Measurements from ENCODE around the gene LAMC2. TPM values are rescaled to one million over a fixed set of nuclear protein-coding genes. Genes with fewer than 3 reads are reported as not detected.

The LAMC2 gene
- total RNA-seq, 1 donor from 2014 or later, result 0.36 TPM

- peaks cover 28% of the 10 kb centered on the region for H3K4me1 Mint-ChIP-seq
- Histone ChIP-seq H3K27ac (no peak overlapping the region), H3K4me2 (no peak overlapping the region), H3F3A (ENCODE audit: low read depth) (peaks cover 24% of the 10 kb centered on the region), H3K4me3 (no peak overlapping the region), H4K20me1 (ENCODE audit: low read depth) (no peaks in the 10 kb centered on the region), H3K79me2 (ENCODE audit: low read depth) (no peaks in the 10 kb centered on the region), H3K4me1 (peaks cover 11% of the 10 kb centered on the region), H3K9ac (no peak overlapping the region), H3K9me3 (ENCODE audit: low read depth) (no peaks in the 10 kb centered on the region), H3K36me3 (no peaks in the 10 kb centered on the region), H3K27me3 (no peaks in the 10 kb centered on the region), H2AFZ (replicated peaks) (no peak overlapping the region)
- H3K36me3 Mint-ChIP-seq, result no peaks in the 10 kb centered on the region
- H3K9me3 Mint-ChIP-seq, result no peaks in the 10 kb centered on the region
- H3K4me3 Mint-ChIP-seq, result no peak overlapping the region
- no peak for TF ChIP-seq EZH2phosphoT487 (IDR thresholded peaks at IDR 0.05)
- TF ChIP-seq EZH2 (IDR thresholded peaks at IDR 0.05), result no peak
- TF ChIP-seq, protein P1, sequence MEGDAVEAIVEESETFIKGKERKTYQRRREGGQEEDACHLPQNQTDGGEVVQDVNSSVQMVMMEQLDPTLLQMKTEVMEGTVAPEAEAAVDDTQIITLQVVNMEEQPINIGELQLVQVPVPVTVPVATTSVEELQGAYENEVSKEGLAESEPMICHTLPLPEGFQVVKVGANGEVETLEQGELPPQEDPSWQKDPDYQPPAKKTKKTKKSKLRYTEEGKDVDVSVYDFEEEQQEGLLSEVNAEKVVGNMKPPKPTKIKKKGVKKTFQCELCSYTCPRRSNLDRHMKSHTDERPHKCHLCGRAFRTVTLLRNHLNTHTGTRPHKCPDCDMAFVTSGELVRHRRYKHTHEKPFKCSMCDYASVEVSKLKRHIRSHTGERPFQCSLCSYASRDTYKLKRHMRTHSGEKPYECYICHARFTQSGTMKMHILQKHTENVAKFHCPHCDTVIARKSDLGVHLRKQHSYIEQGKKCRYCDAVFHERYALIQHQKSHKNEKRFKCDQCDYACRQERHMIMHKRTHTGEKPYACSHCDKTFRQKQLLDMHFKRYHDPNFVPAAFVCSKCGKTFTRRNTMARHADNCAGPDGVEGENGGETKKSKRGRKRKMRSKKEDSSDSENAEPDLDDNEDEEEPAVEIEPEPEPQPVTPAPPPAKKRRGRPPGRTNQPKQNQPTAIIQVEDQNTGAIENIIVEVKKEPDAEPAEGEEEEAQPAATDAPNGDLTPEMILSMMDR (IDR thresholded peaks at IDR 0.05), result no peak
- peaks cover 2% of the 10 kb centered on the region for H3K27me3 Mint-ChIP-seq (ENCODE audit: insufficient read depth, low read depth)
- H3K27ac Mint-ChIP-seq, result no peak overlapping the region
- DNase-seq (ENCODE audit: low spot score), result no peak
These were observed 44.3 kb downstream of the LAMC2 start for GRCh38 chr1:183230413-183230812.

DNA sequence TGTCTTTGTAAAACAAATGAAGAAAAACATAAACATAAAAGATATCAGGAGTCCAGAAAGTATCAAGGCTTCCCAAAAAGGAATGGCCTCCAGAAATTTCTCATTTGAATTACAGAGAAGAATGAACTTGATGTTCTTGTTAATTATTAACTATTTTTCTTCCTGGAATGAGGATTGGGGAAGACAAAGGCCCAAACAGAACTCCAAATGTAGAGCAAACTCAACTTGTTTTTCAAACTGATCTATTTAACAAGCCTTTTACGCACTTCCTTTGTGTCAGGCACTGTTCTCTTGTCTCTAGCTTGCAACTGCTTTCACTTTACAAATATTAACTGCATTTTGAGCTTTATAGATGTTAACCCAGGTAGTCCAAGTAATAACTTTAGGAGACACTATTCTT is 45.5 kb downstream of the LAMC2 start:
- H3K4me2 ChIP-seq, result no peak overlapping the region
- H3K4me3 ChIP-seq, result no peak overlapping the region
- Mint-ChIP-seq H3K4me1 (peaks cover 37% of the 10 kb centered on the region), H3K27me3 (ENCODE audit: insufficient read depth, low read depth) (peaks cover 5% of the 10 kb centered on the region), H3K27ac (no peak overlapping the region), H3K36me3 (no peaks in the 10 kb centered on the region), H3K4me3 (no peak overlapping the region), H3K9me3 (no peaks in the 10 kb centered on the region)
- peaks cover 20% of the 10 kb centered on the region for H3K4me1 ChIP-seq
- no peaks in the 10 kb centered on the region for H4K20me1 ChIP-seq (ENCODE audit: low read depth)
- no peaks in the 10 kb centered on the region for H3K9me3 ChIP-seq (ENCODE audit: low read depth)
- no peaks in the 10 kb centered on the region for H3K79me2 ChIP-seq (ENCODE audit: low read depth)
- peaks cover 32% of the 10 kb centered on the region for H3F3A ChIP-seq (ENCODE audit: low read depth)
- no peak overlapping the region for H3K9ac ChIP-seq
- TF ChIP-seq, protein P1 (IDR thresholded peaks at IDR 0.05), result no peak
- TF ChIP-seq EZH2 (IDR thresholded peaks at IDR 0.05) (no peak), EZH2phosphoT487 (IDR thresholded peaks at IDR 0.05) (no peak)
- no peak overlapping the region for H3K27ac ChIP-seq
- H2AFZ ChIP-seq (replicated peaks), result no peak overlapping the region
- H3K36me3 ChIP-seq, result no peaks in the 10 kb centered on the region
- DNase-seq (ENCODE audit: low spot score), result no peak
- H3K27me3 ChIP-seq, result no peaks in the 10 kb centered on the region

DNA sequence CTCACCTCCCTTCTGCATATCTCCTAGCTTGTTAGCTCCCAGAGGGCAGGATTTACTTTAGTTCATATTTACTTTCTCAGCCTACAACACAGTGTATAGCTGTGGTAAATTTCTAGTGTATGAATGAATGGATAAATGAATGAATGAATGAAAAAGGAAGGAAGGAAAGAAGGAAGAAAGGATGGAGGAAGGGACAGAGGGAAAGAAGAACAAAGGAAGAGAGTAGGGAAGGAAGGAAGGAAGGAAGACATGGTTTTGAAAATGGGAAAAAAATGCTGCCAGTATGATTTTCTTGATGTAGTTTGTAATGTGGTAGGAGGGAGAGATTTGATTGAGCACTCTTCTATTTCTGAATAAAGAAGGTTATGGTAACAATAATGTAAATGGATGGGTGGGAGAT is 47.0 kb downstream of the LAMC2 start:
- Mint-ChIP-seq H3K4me3 (no peak overlapping the region), H3K27me3 (ENCODE audit: insufficient read depth, low read depth) (peaks cover 5% of the 10 kb centered on the region), H3K9me3 (no peaks in the 10 kb centered on the region), H3K27ac (no peak overlapping the region), H3K4me1 (peaks cover 32% of the 10 kb centered on the region), H3K36me3 (no peaks in the 10 kb centered on the region)
- Histone ChIP-seq H2AFZ (replicated peaks) (no peak overlapping the region), H4K20me1 (ENCODE audit: low read depth) (no peaks in the 10 kb centered on the region), H3F3A (ENCODE audit: low read depth) (peaks cover 32% of the 10 kb centered on the region), H3K9ac (no peak overlapping the region), H3K79me2 (ENCODE audit: low read depth) (no peaks in the 10 kb centered on the region), H3K4me2 (no peak overlapping the region), H3K27ac (no peak overlapping the region), H3K4me3 (no peak overlapping the region), H3K4me1 (peaks cover 27% of the 10 kb centered on the region), H3K36me3 (no peaks in the 10 kb centered on the region), H3K27me3 (no peaks in the 10 kb centered on the region), H3K9me3 (ENCODE audit: low read depth) (no peaks in the 10 kb centered on the region)
- DNase-seq (ENCODE audit: low spot score), result no peak
- TF ChIP-seq EZH2phosphoT487 (IDR thresholded peaks at IDR 0.05) (no peak), EZH2 (IDR thresholded peaks at IDR 0.05) (no peak)
- TF ChIP-seq, protein P1 (IDR thresholded peaks at IDR 0.05), result no peak

Measured in neural progenitor cell (in vitro differentiated cells).